Mammary epithelial cell (primary cell): ENCODE results near the gene APMAP.

Source experiments
- CTCF ChIP-seq, 2 donors: IDR thresholded peaks in 1 of 2; conservative IDR thresholded peaks in 1 of 2; 2 replicates each; pipeline ENCODE4 v1.5.1; 2011 to 2012; ENCODE audit warnings: inconsistent platforms in 2 of 2, low read length in 2 of 2, mild to moderate bottlenecking in 2 of 2, control low read depth in 1 of 2, low read depth in 1 of 2; ENCODE audit not compliant: insufficient read depth in 1 of 2; ENCODE audit errors: extremely low read depth in 1 of 2
- EZH2 ChIP-seq: IDR thresholded peaks from 2 replicates; pipeline ENCODE4 v1.6.1; 2012; ENCODE audit warnings: low read length, inconsistent platforms, borderline replicate concordance

DNA sequence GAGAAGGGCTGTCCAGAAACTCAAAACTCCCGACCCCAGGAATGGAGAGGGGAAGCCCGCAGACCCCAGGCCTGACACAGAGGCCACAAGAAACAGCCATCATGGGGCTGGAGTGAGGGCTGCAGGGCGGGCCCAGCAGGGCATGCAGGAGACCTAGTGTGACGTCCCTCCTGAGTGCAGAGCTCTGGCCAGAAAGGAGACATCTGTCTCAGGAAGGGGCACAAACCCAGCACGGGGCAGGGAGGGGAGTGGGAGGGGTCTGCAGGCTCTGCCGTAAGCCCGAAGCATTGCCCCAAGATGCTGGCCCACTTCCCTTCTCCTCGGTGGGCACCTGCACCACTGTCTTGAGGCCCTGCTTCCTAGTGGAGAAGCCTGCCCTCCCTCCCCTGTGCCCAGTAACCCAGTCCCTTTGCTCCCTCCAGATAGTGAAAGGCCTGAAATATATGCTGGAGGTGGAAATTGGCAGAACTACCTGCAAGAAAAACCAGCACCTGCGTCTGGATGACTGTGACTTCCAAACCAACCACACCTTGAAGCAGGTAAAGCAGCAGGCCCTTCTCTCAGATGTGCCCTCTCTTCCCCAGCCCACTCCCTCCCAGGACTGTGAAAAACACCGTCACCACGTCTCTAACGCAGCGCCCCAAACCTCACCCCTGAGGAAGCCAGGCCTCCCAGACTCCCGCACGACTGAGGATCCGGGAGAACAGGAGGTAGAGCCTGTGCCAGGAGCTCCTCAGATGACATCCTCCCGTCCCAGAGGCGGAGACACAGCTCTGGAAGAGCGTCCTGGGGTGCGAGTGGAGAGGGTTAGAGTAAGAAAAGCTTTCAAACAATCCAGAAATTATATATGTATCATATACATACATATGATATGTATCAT is 33.8 kb downstream of the APMAP start:
- TF ChIP-seq CTCF (conservative IDR thresholded peaks at IDR 0.05 in 1 of 2, IDR thresholded peaks at IDR 0.05 in 1 of 2; ENCODE audit: extremely low read depth in 1 of 2, insufficient read depth in 1 of 2, low read depth in 1 of 2, low read length in 2 of 2) (no peak), EZH2 (no peak)
